Endothelial cell of umbilical vein (primary cell): ENCODE data around the gene EVI5. TPM values are rescaled to one million over a fixed set of nuclear protein-coding genes. Genes with fewer than 3 reads are reported as not detected.

Experiments
- BruUV-seq: library from RNA; stranded (reverse); fragments of 400-500 nt; replicated peaks from 2 replicates; lab custom pipeline; 2021; lab: Mats Ljungman, UMichigan
- CTCF ChIA-PET: fragments of 300-600, 350-600 bp; sonication (Branson Sonifier 250); formaldehyde crosslinking; loops from one replicate; lab custom pipeline; 2021; ENCODE audit warnings: antibody characterized with exemption, inconsistent platforms; lab: Charles Lee
- POLR2A ChIA-PET: fragments of 300-600, 350-600 bp; sonication (Branson Sonifier 250); formaldehyde crosslinking; loops from one replicate; lab custom pipeline; 2021; ENCODE audit warnings: antibody characterized with exemption, inconsistent platforms; lab: Charles Lee
- DNase-seq: peaks from one replicate; pipeline ENCODE4 v3.0.0-alpha.2; 2011; ENCODE audit warnings: low read depth, low spot score
- FAIRE-seq: peaks from 2 replicates; lab custom pipeline; 2011; peaks lifted over from hg19 to GRCh38; lab: Jason Lieb, UNC
- H2AFZ ChIP-seq: 2 replicates; pipeline ENCODE4 v1.6.0; 2012; ENCODE audit warnings: low read depth, low read length, control low read depth, inconsistent platforms
- H3K27ac ChIP-seq: 2 replicates; pipeline ENCODE4 v1.5.1; 2011; ENCODE audit warnings: low read depth, mild to moderate bottlenecking, control low read depth, low read length, moderate library complexity; ENCODE audit not compliant: insufficient read depth
- H3K27me3 ChIP-seq, 2 experiments: 2 replicates each; pipeline versions ENCODE4 v1.6.0 to v1.6.1; 2011; ENCODE audit warnings: low read length in 2 of 2, mixed read lengths in 1 of 2; ENCODE audit not compliant: control insufficient read depth in 2 of 2, insufficient read depth in 2 of 2
- H3K36me3 ChIP-seq, 2 experiments: 2 replicates in 1 of 2; 3 replicates in 1 of 2; pipeline ENCODE4 v1.5.1; 2011; ENCODE audit warnings: low read length in 2 of 2, mild to moderate bottlenecking in 1 of 2, moderate library complexity in 1 of 2; ENCODE audit not compliant: control insufficient read depth in 2 of 2, insufficient read depth in 2 of 2; ENCODE audit errors: extremely low read depth in 1 of 2
- H3K4me1 ChIP-seq: 3 replicates; pipeline ENCODE4 v1.5.1; 2011; ENCODE audit warnings: mild to moderate bottlenecking, low read length; ENCODE audit not compliant: control insufficient read depth, insufficient read depth; ENCODE audit errors: extremely low read depth
- H3K4me2 ChIP-seq: 2 replicates; pipeline ENCODE4 v1.6.1; 2011; ENCODE audit warnings: low read length, control low read depth, mixed read lengths; ENCODE audit not compliant: insufficient read depth
- H3K4me3 ChIP-seq, 3 experiments: fragments of 200-600 bp in 1 of 3; sonication (generic), shearing (Covaris generic) in 1 of 3; replicated peaks in 1 of 3; 2 replicates each; pipeline ENCODE4 v1.5.1; 2011 to 2016; ENCODE audit warnings: control low read depth in 3 of 3, low read length in 3 of 3, mild to moderate bottlenecking in 2 of 3, inconsistent platforms in 1 of 3, low read depth in 1 of 3, moderate library complexity in 1 of 3; ENCODE audit not compliant: insufficient read depth in 1 of 3
- H3K79me2 ChIP-seq: 2 replicates; pipeline ENCODE4 v1.6.0; 2012; ENCODE audit warnings: low read length, inconsistent platforms; ENCODE audit not compliant: control insufficient read depth, insufficient read depth
- H3K9ac ChIP-seq: replicated peaks from 2 replicates; pipeline ENCODE3; 2011; ENCODE audit warnings: low read length, control low read depth; ENCODE audit not compliant: insufficient read depth; ENCODE audit errors: extremely low read depth
- H3K9me1 ChIP-seq: replicated peaks from 3 replicates; pipeline ENCODE4 v1.6.0; 2011; ENCODE audit warnings: mild to moderate bottlenecking, low read length; ENCODE audit not compliant: control insufficient read depth, insufficient read depth; ENCODE audit errors: extremely low read depth
- H3K9me3 ChIP-seq: replicated peaks from 2 replicates; pipeline ENCODE4 v1.5.1; 2012; ENCODE audit warnings: low read length, inconsistent platforms; ENCODE audit not compliant: control insufficient read depth, insufficient read depth
- H4K20me1 ChIP-seq: replicated peaks from 2 replicates; pipeline ENCODE3; 2011; ENCODE audit warnings: mild to moderate bottlenecking, low read length; ENCODE audit not compliant: control insufficient read depth, insufficient read depth; ENCODE audit errors: extremely low read depth
- CTCF ChIP-seq, 2 donors: IDR thresholded peaks; 1 replicate in 1 of 2; 2 replicates in 1 of 2; pipeline ENCODE4 v1.5.1; 2011; ENCODE audit warnings: low read length in 2 of 2, mild to moderate bottlenecking in 2 of 2, moderate library complexity in 2 of 2, control low read depth in 1 of 2, inconsistent platforms in 1 of 2, low read depth in 1 of 2; ENCODE audit not compliant: insufficient read depth in 1 of 2; ENCODE audit errors: extremely low read depth in 1 of 2
- FOS ChIP-seq: IDR thresholded peaks from 2 replicates; pipeline ENCODE4 v1.6.1; 2011; ENCODE audit warnings: mild to moderate bottlenecking, low read length, moderate library complexity, borderline replicate concordance; ENCODE audit not compliant: insufficient read depth
- GATA2 ChIP-seq: IDR thresholded peaks from 2 replicates; pipeline ENCODE4 v1.7.0; 2011; ENCODE audit warnings: low read depth, mild to moderate bottlenecking, moderate library complexity, mixed read lengths, low read length; ENCODE audit not compliant: insufficient read length, insufficient read depth
- JUN ChIP-seq: IDR thresholded peaks from 2 replicates; pipeline ENCODE4 v1.6.1; 2011; ENCODE audit warnings: borderline replicate concordance, low read depth; ENCODE audit not compliant: insufficient read length, insufficient read depth
- MYC ChIP-seq: IDR thresholded peaks from one replicate; pipeline ENCODE4 v1.6.1; 2011; ENCODE audit warnings: mild to moderate bottlenecking, low read depth, low read length
- POLR2AphosphoS5 ChIP-seq: IDR thresholded peaks from 2 replicates; pipeline ENCODE4 v1.6.1; 2012; ENCODE audit warnings: low read depth, mild to moderate bottlenecking, control low read depth, low read length, moderate library complexity; ENCODE audit not compliant: insufficient read depth
- dilution Hi-C: fragments of 300-500 bp; cut with MboI; formaldehyde crosslinking; loops from one replicate; pipeline ENCODE4 v1.15.0; 2019; ENCODE audit warnings: low sequenced_read_pairs; ENCODE audit not compliant: extremely low pct_ligation_motif_present
- intact Hi-C: fragments of 100-400 bp; cut with micrococcal nuclease; formaldehyde crosslinking; loops from one replicate; pipeline ENCODE4 v1.10.0; 2022
- polyA plus RNA-seq, 4 experiments: library from polyadenylated mRNA; depleted of rRNA in 3 of 4; stranded (reverse) in 3 of 4; unstranded in 1 of 4; fragments of >200 nt; gene quantifications; 2 replicates each; pipeline versions ENCODE4 v1.2.1 to v1.2.3, GENCODE V29; 2011 to 2012; ENCODE audit warnings: missing spikeins in 1 of 4
- total RNA-seq: library from RNA; stranded (reverse); gene quantifications from 2 replicates; pipeline ENCODE4 v1.2.3, GENCODE V29; 2021

Gene EVI5
- total and polyA plus RNA-seq, 2 donors (not counting 3 experiments of a cell fraction or from before 2014, with no cell fraction given): 5.0 to 26.2 TPM

GRCh38 chr1:92679980-92680379, 104.9 kb downstream of the EVI5 start:
- Histone ChIP-seq H3K4me2 (no peak overlapping the region), H4K20me1 (no peaks in the 10 kb centered on the region), H3K9me3 (no peaks in the 10 kb centered on the region), H3K79me2 (no peaks in the 10 kb centered on the region), H3K9ac (no peak overlapping the region), H3K4me3 (no peak overlapping the region), H3K27me3 (no peaks in the 10 kb centered on the region), H3K36me3 (no peaks in the 10 kb centered on the region), H3K9me1 (no peaks in the 10 kb centered on the region), H3K27ac (no peak overlapping the region), H3K4me1 (no peaks in the 10 kb centered on the region), H2AFZ (no peak overlapping the region)
- DNase-seq (no peak), FAIRE-seq (no peak)
- POLR2A ChIA-PET: no interaction called here
- TF ChIP-seq GATA2: no peak
- no peak for TF ChIP-seq MYC
- no peak for TF ChIP-seq JUN
- TF ChIP-seq POLR2AphosphoS5: no peak
- TF ChIP-seq FOS: no peak
- BruUV-seq: no TSS peak
- CTCF ChIA-PET: no interaction called here
- dilution Hi-C loops (no loop called here), intact Hi-C loops (no loop called here)

DNA sequence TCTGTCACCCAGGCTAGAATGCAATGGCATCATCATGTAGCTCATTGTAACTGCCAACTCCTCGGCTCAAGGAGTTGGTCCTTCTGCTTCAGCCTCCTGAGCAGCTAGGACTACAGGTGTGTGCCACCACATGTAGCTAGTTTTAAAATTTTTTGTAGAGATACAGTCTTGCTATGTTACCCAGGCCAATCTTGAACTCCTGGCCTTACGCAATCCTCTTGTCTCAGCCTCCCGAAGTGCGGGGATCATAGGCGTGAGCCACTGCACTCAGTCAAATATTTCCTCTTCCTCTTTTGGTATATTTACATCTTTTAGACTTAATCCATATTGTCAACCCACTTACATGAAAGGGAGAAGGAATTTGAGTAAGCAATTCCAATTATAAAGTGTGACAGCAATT, 121.1 kb downstream of the EVI5 start:
- ChIA-PET POLR2A (no interaction called here), CTCF (interaction anchor here (0.7 to 1.9 kb wide), 6 partner anchors 9 to 353 kb away, joined by 3 to 5 read pairs (median 4); no protein-coding TSS in a partner anchor)
- TF ChIP-seq CTCF (IDR thresholded peaks at IDR 0.05; ENCODE audit: extremely low read depth in 1 of 2, insufficient read depth in 1 of 2, low read depth in 1 of 2, low read length in 2 of 2): no peak
- Histone ChIP-seq H3K27me3 (no peaks in the 10 kb centered on the region), H4K20me1 (no peaks in the 10 kb centered on the region), H3K4me2 (no peak overlapping the region), H3K4me3 (no peak overlapping the region), H3K27ac (no peak overlapping the region), H3K9me1 (no peaks in the 10 kb centered on the region), H3K79me2 (no peaks in the 10 kb centered on the region), H2AFZ (no peak overlapping the region), H3K9me3 (no peaks in the 10 kb centered on the region), H3K9ac (no peak overlapping the region), H3K4me1 (no peaks in the 10 kb centered on the region), H3K36me3 (no peaks in the 10 kb centered on the region)
- dilution Hi-C loops (no loop called here), intact Hi-C loops (no loop called here)
- FAIRE-seq: no peak
- BruUV-seq: no TSS peak
- no peak for DNase-seq
